ENCODE measurements around the gene HIRA. TPM values are rescaled to one million over a fixed set of nuclear protein-coding genes. Genes with fewer than 3 reads are reported as not detected.

The HIRA gene
- total RNA-seq, 1 donor from 2014 or later: 13.7 TPM

Other genes starting within 250 kb of the HIRA start
- gene CLTCL1, start 140.0 kb downstream of the HIRA start, total RNA-seq (ENCODE audit: insufficient read depth, low replicate concordance): 9.9 TPM
- 32.7 TPM for gene MRPL40, start 812 bp upstream of the HIRA start, total RNA-seq (ENCODE audit: insufficient read depth, low replicate concordance)
- gene C22orf39, start 16.0 kb upstream of the HIRA start, total RNA-seq (ENCODE audit: insufficient read depth, low replicate concordance): 66.0 TPM
- gene UFD1, start 47.5 kb upstream of the HIRA start, total RNA-seq (ENCODE audit: insufficient read depth, low replicate concordance): 35.4 TPM
- 0.96 TPM for gene CDC45, start 48.2 kb upstream of the HIRA start, total RNA-seq (ENCODE audit: insufficient read depth, low replicate concordance)
- 8.7 TPM for gene CLDN5, start 92.7 kb upstream of the HIRA start, total RNA-seq (ENCODE audit: insufficient read depth, low replicate concordance)

Measured in umbilical cord (tissue), 1 donor.